Panc1 (cell line): Measurements from ENCODE around the gene KCP. TPM values are rescaled to one million over a fixed set of nuclear protein-coding genes. Genes with fewer than 3 reads are reported as not detected.

Experiments used
- ATAC-seq: fragments of 200-7000 bp; cut with Tn5 transposase; 2 replicates; pipeline ENCODE4 v1.9.1; 2020; ENCODE audit warnings: mild to moderate bottlenecking, moderate library complexity
- BruUV-seq: library from RNA; stranded (reverse); fragments of 400-500 nt; replicated peaks from 2 replicates; lab custom pipeline; 2021; lab: Mats Ljungman, UMichigan
- CTCF ChIA-PET: fragments of 300-600 bp; sonication (Branson Sonifier 250); formaldehyde crosslinking; loops from one replicate; lab custom pipeline; 2022; ENCODE audit warnings: antibody characterized with exemption; lab: Charles Lee
- POLR2A ChIA-PET: fragments of 300-600 bp; sonication (Branson Sonifier 250); formaldehyde crosslinking; loops from one replicate; lab custom pipeline; 2022; ENCODE audit warnings: antibody characterized with exemption; lab: Charles Lee
- DNase-seq: peaks from one replicate; pipeline ENCODE4 v3.0.0-alpha.2; 2010; ENCODE audit warnings: low read depth, low spot score
- H3K27ac ChIP-seq: 2 replicates; pipeline ENCODE4 v1.5.1; 2011; ENCODE audit warnings: mild to moderate bottlenecking, low read length, inconsistent platforms
- H3K27me3 ChIP-seq: fragments of 200-500 bp; sonication (Bioruptor generic); 2 replicates; pipeline ENCODE4 v1.6.0; 2014; ENCODE audit warnings: low read length, inconsistent platforms; ENCODE audit not compliant: control insufficient read depth, insufficient read depth
- H3K36me3 ChIP-seq: fragments of 200-500 bp; sonication (Bioruptor generic); 2 replicates; pipeline ENCODE4 v1.5.1; 2014; ENCODE audit warnings: inconsistent platforms, mild to moderate bottlenecking, low read length, moderate library complexity; ENCODE audit not compliant: control insufficient read depth, insufficient read depth
- H3K4me1 ChIP-seq: 2 replicates; pipeline ENCODE4 v1.5.1; 2011; ENCODE audit warnings: inconsistent platforms, mild to moderate bottlenecking, low read length, moderate library complexity; ENCODE audit not compliant: control insufficient read depth, insufficient read depth
- H3K4me3 ChIP-seq, 2 experiments: 2 replicates each; pipeline ENCODE4 v1.5.1; 2011 to 2012; ENCODE audit warnings: low read depth in 2 of 2, low read length in 2 of 2, mild to moderate bottlenecking in 2 of 2, inconsistent platforms in 1 of 2, moderate library complexity in 1 of 2
- H3K9me3 ChIP-seq: fragments of 200-500 bp; sonication (Bioruptor generic); 2 replicates; pipeline ENCODE4 v1.5.1; 2014; ENCODE audit warnings: low read depth, mild to moderate bottlenecking, inconsistent platforms, low read length, moderate library complexity; ENCODE audit not compliant: control insufficient read depth, insufficient read depth
- POLR2AphosphoS5 ChIP-seq: IDR thresholded peaks from 2 replicates; pipeline ENCODE4 v1.6.1; 2012; ENCODE audit warnings: mild to moderate bottlenecking, low read depth, low read length, moderate library complexity
- SIN3A ChIP-seq: IDR thresholded peaks from 2 replicates; pipeline ENCODE4 v1.6.1; 2012; ENCODE audit warnings: low read depth, mild to moderate bottlenecking, low read length, moderate library complexity, borderline replicate concordance; ENCODE audit not compliant: insufficient read depth
- TCF7L2 ChIP-seq: IDR thresholded peaks from 2 replicates; pipeline ENCODE4 v1.6.1; 2011; ENCODE audit warnings: mild to moderate bottlenecking, low read depth, low read length, inconsistent platforms
- in situ Hi-C: cut with HindIII; loops from 2 replicates; pipeline ENCODE4 v1.10.0; 2016; ENCODE audit warnings: low sequenced_read_pairs, low pct_unique_long_range_greater_than_20kb
- intact Hi-C: fragments of 100-400 bp; cut with micrococcal nuclease; formaldehyde crosslinking; loops from one replicate; pipeline ENCODE4 v1.10.0; 2022; ENCODE audit not compliant: unreplicated experiment
- total RNA-seq: library from RNA; stranded (reverse); gene quantifications from one replicate; pipeline ENCODE4 v1.2.1, GENCODE V29; 2021; ENCODE audit not compliant: unreplicated experiment
- TF ChIP-seq, protein P1 (sequence below), 2 experiments: IDR thresholded peaks; 2 replicates each; pipeline ENCODE4 v1.6.1; 2011 to 2012; ENCODE audit warnings: low read depth in 2 of 2, control low read depth in 1 of 2, low read length in 1 of 2, mild to moderate bottlenecking in 1 of 2, moderate library complexity in 1 of 2; ENCODE audit not compliant: insufficient read depth in 1 of 2
- TF ChIP-seq, protein P2 (sequence below): fragments of 450-650 bp; IDR thresholded peaks from 2 replicates; pipeline ENCODE4 v1.5.1; 2017; ENCODE audit warnings: mild to moderate bottlenecking

KCP gene
- total RNA-seq, 1 experiment from 2014 or later: 0.13 TPM

DNA sequence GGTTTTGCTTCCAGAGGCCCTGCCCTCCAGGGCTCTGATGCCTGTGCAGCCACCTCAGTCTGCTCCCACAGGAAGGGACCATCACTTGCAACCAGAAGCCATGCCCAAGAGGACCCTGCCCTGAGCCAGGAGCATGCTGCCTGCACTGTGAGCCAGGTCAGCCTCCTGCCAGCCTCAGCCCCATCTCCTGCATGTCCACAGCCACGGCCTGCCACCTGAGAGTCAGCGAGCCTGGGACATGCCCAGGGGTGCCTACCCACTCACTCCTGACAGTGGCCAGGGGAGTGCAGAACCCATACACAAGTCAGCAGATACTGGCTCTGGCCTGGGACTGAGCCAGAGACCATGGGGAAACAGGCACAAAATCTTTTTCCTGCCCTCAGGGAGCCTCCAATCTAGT is 6.6 kb upstream of the KCP start:
- no TSS peak for BruUV-seq
- DNase-seq (no peak), ATAC-seq (no peak)
- ChIA-PET CTCF (no interaction called here), POLR2A (no interaction called here)
- H3K4me3 ChIP-seq: no peak overlapping the region
- TF ChIP-seq SIN3A: no peak
- TF ChIP-seq, protein P1, sequence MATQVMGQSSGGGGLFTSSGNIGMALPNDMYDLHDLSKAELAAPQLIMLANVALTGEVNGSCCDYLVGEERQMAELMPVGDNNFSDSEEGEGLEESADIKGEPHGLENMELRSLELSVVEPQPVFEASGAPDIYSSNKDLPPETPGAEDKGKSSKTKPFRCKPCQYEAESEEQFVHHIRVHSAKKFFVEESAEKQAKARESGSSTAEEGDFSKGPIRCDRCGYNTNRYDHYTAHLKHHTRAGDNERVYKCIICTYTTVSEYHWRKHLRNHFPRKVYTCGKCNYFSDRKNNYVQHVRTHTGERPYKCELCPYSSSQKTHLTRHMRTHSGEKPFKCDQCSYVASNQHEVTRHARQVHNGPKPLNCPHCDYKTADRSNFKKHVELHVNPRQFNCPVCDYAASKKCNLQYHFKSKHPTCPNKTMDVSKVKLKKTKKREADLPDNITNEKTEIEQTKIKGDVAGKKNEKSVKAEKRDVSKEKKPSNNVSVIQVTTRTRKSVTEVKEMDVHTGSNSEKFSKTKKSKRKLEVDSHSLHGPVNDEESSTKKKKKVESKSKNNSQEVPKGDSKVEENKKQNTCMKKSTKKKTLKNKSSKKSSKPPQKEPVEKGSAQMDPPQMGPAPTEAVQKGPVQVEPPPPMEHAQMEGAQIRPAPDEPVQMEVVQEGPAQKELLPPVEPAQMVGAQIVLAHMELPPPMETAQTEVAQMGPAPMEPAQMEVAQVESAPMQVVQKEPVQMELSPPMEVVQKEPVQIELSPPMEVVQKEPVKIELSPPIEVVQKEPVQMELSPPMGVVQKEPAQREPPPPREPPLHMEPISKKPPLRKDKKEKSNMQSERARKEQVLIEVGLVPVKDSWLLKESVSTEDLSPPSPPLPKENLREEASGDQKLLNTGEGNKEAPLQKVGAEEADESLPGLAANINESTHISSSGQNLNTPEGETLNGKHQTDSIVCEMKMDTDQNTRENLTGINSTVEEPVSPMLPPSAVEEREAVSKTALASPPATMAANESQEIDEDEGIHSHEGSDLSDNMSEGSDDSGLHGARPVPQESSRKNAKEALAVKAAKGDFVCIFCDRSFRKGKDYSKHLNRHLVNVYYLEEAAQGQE (IDR thresholded peaks at IDR 0.05; ENCODE audit: insufficient read depth in 1 of 2, low read depth in 2 of 2, low read length in 1 of 2): no peak
- TF ChIP-seq POLR2AphosphoS5: no peak
- TF ChIP-seq, protein P2, sequence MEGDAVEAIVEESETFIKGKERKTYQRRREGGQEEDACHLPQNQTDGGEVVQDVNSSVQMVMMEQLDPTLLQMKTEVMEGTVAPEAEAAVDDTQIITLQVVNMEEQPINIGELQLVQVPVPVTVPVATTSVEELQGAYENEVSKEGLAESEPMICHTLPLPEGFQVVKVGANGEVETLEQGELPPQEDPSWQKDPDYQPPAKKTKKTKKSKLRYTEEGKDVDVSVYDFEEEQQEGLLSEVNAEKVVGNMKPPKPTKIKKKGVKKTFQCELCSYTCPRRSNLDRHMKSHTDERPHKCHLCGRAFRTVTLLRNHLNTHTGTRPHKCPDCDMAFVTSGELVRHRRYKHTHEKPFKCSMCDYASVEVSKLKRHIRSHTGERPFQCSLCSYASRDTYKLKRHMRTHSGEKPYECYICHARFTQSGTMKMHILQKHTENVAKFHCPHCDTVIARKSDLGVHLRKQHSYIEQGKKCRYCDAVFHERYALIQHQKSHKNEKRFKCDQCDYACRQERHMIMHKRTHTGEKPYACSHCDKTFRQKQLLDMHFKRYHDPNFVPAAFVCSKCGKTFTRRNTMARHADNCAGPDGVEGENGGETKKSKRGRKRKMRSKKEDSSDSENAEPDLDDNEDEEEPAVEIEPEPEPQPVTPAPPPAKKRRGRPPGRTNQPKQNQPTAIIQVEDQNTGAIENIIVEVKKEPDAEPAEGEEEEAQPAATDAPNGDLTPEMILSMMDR: no peak
- TF ChIP-seq TCF7L2: no peak
- in situ Hi-C loops: no loop called here
- H3K4me1 ChIP-seq: no peaks in the 10 kb centered on the region
- no peak overlapping the region for H3K27ac ChIP-seq
- no peaks in the 10 kb centered on the region for H3K9me3 ChIP-seq
- peaks cover 4% of the 10 kb centered on the region; the same call in 1 of the 2 replicates for H3K27me3 ChIP-seq
- no peaks in the 10 kb centered on the region for H3K36me3 ChIP-seq
- intact Hi-C loops: no loop called here

DNA sequence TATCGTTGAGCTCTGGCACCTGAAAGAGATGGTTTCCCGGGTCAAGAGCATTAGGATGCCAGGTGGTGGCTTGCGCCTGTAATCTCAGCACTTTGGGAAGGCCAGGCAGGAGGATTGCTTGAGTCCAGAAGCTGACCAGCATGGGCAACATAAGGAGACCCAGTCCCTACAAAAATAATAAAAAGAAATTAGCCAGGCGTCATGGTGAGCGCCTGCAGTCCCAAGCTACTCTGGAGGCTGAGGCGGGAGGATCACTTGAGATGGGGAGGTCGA is 6.1 kb upstream of the KCP start:
- no TSS peak for BruUV-seq
- Histone ChIP-seq H3K36me3 (no peaks in the 10 kb centered on the region), H3K4me3 (no peak overlapping the region), H3K27me3 (peaks cover 4% of the 10 kb centered on the region; the same call in 1 of the 2 replicates), H3K27ac (no peak overlapping the region), H3K4me1 (no peaks in the 10 kb centered on the region; the same call in 1 of the 2 replicates), H3K9me3 (no peaks in the 10 kb centered on the region)
- in situ Hi-C loops: no loop called here
- CTCF ChIA-PET: no interaction called here
- no peak for TF ChIP-seq TCF7L2
- TF ChIP-seq, protein P1 (IDR thresholded peaks at IDR 0.05; ENCODE audit: insufficient read depth in 1 of 2, low read depth in 2 of 2, low read length in 1 of 2): no peak
- TF ChIP-seq, protein P2: no peak
- no peak for TF ChIP-seq POLR2AphosphoS5
- TF ChIP-seq SIN3A: no peak
- intact Hi-C loops: no loop called here
- DNase-seq: no peak
- POLR2A ChIA-PET: no interaction called here
- ATAC-seq: no peak
